KOPT-K1 (cell line): ENCODE data around the gene ANKRD9.

Experiments
- H3K27ac ChIP-seq: fragments of 200-600 bp; sonication (generic); 2 replicates; pipeline ENCODE4 v1.5.1; 2016; ENCODE audit warnings: antibody characterized with exemption, mild to moderate bottlenecking, low read depth, low read length; ENCODE audit not compliant: poor library complexity, severe bottlenecking
- H3K36me3 ChIP-seq: fragments of 200-600 bp; sonication (generic); 2 replicates; pipeline ENCODE4 v1.5.1; 2017; ENCODE audit warnings: antibody characterized with exemption, mild to moderate bottlenecking, low read length, moderate library complexity; ENCODE audit not compliant: insufficient read depth
- H3K9me3 ChIP-seq: fragments of 200-600 bp; sonication (generic); 2 replicates; pipeline ENCODE4 v1.5.1; 2017; ENCODE audit warnings: antibody characterized with exemption, low read length, mild to moderate bottlenecking; ENCODE audit not compliant: insufficient read depth, poor library complexity, severe bottlenecking

ANKRD9 gene

GRCh38 chr14:102498678-102499265 is 10.8 kb downstream of the ANKRD9 start:
- Histone ChIP-seq H3K9me3 (no peaks in the 10 kb centered on the region), H3K27ac (no peak overlapping the region), H3K36me3 (peaks cover 13% of the 10 kb centered on the region; the same call in 1 of the 2 replicates)

GRCh38 chr14:102497998-102498677 is 11.4 kb downstream of the ANKRD9 start:
- H3K36me3 ChIP-seq: peaks cover 13% of the 10 kb centered on the region; the same call in 1 of the 2 replicates
- H3K9me3 ChIP-seq: no peaks in the 10 kb centered on the region
- H3K27ac ChIP-seq: no peak overlapping the region

- Histone ChIP-seq H3K36me3 (peaks cover 13% of the 10 kb centered on the region; the same call in 1 of the 2 replicates), H3K9me3 (no peaks in the 10 kb centered on the region), H3K27ac (no peak overlapping the region)
Measured at GRCh38 chr14:102496958-102497744, 12.4 kb downstream of the ANKRD9 start.

GRCh38 chr14:102496331-102496691 is 13.3 kb downstream of the ANKRD9 start:
- Histone ChIP-seq H3K9me3 (no peaks in the 10 kb centered on the region), H3K27ac (no peak overlapping the region), H3K36me3 (peaks cover 13% of the 10 kb centered on the region; the same call in 1 of the 2 replicates)

GRCh38 chr14:102495491-102496330 is 13.9 kb downstream of the ANKRD9 start:
- peaks cover 11% of the 10 kb centered on the region; the same call in 1 of the 2 replicates for H3K36me3 ChIP-seq
- no peak overlapping the region for H3K27ac ChIP-seq
- H3K9me3 ChIP-seq: no peaks in the 10 kb centered on the region

- Histone ChIP-seq H3K27ac (no peak overlapping the region), H3K9me3 (no peaks in the 10 kb centered on the region), H3K36me3 (peaks cover 4% of the 10 kb centered on the region; the same call in 1 of the 2 replicates)
Measured at GRCh38 chr14:102493585-102493984, 16.0 kb downstream of the ANKRD9 start.

- no peak overlapping the region for H3K27ac ChIP-seq
- no peaks in the 10 kb centered on the region for H3K9me3 ChIP-seq
- no peaks in the 10 kb centered on the region for H3K36me3 ChIP-seq
Measured at GRCh38 chr14:102493096-102493495, 16.5 kb downstream of the ANKRD9 start.

GRCh38 chr14:102492531-102492910 is 17.1 kb downstream of the ANKRD9 start:
- no peak overlapping the region for H3K27ac ChIP-seq
- no peaks in the 10 kb centered on the region for H3K36me3 ChIP-seq
- no peaks in the 10 kb centered on the region for H3K9me3 ChIP-seq

GRCh38 chr14:102491786-102492530 is 17.6 kb downstream of the ANKRD9 start:
- no peak overlapping the region for H3K27ac ChIP-seq
- no peaks in the 10 kb centered on the region for H3K9me3 ChIP-seq
- no peaks in the 10 kb centered on the region for H3K36me3 ChIP-seq

- Histone ChIP-seq H3K36me3 (no peaks in the 10 kb centered on the region), H3K9me3 (no peaks in the 10 kb centered on the region), H3K27ac (no peak overlapping the region)
Measured at GRCh38 chr14:102491366-102491765, 18.2 kb downstream of the ANKRD9 start.

- Histone ChIP-seq H3K36me3 (no peaks in the 10 kb centered on the region), H3K27ac (no peak overlapping the region), H3K9me3 (no peaks in the 10 kb centered on the region)
Measured at GRCh38 chr14:102490456-102490855, 19.1 kb downstream of the ANKRD9 start.

- H3K36me3 ChIP-seq: no peaks in the 10 kb centered on the region
- H3K9me3 ChIP-seq: no peaks in the 10 kb centered on the region
- no peak overlapping the region for H3K27ac ChIP-seq
Measured at GRCh38 chr14:102487204-102487577, 22.4 kb downstream of the ANKRD9 start.

- Histone ChIP-seq H3K36me3 (no peaks in the 10 kb centered on the region), H3K27ac (no peak overlapping the region), H3K9me3 (no peaks in the 10 kb centered on the region)
Measured at GRCh38 chr14:102486513-102487203, 22.9 kb downstream of the ANKRD9 start.
